IPS-11a (cell line): ENCODE results near the gene TBC1D9.

Experiments
- H3K4me3 ChIP-seq: one replicate; pipeline ENCODE4 v1.5.1; 2013; ENCODE audit warnings: low read depth, low read length, control low read depth

Gene TBC1D9

GRCh38 chr4:140628016-140628415 lies 128.2 kb downstream of the TBC1D9 start:
- H3K4me3 ChIP-seq, result no peak overlapping the region

- no peak overlapping the region for H3K4me3 ChIP-seq
Measured at GRCh38 chr4:140626661-140627376, 129.4 kb downstream of the TBC1D9 start.

GRCh38 chr4:140622333-140622958 lies 133.7 kb downstream of the TBC1D9 start:
- no peak overlapping the region for H3K4me3 ChIP-seq

- no peak overlapping the region for H3K4me3 ChIP-seq
Measured at GRCh38 chr4:140621161-140621560, 135.0 kb downstream of the TBC1D9 start.

- H3K4me3 ChIP-seq, result no peak overlapping the region
Measured at GRCh38 chr4:140617499-140618248, 138.5 kb downstream of the TBC1D9 start.

- H3K4me3 ChIP-seq, result no peak overlapping the region
Measured at GRCh38 chr4:140615451-140615850, 140.7 kb downstream of the TBC1D9 start.

DNA sequence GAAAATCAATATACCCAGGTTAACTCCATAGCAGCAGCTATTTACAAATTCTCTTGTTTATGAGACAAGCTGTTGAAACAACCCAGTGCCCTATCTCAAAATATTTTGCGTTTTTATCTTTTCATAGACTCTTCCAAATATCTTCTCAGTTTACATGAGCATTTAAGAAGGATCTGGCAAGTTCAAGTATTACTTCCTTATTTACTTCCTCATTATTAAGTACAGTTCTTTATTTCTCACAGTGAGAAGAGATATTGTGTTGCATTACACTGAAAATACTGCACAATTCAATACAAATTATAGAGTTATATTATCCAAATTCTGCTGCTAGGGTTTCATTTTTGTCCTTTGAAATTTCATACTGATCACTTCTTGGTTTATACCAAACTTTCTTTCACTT lies 143.8 kb downstream of the TBC1D9 start:
- H3K4me3 ChIP-seq, result no peak overlapping the region

- H3K4me3 ChIP-seq, result no peak overlapping the region
Measured at GRCh38 chr4:140611854-140612253, 144.3 kb downstream of the TBC1D9 start.

DNA sequence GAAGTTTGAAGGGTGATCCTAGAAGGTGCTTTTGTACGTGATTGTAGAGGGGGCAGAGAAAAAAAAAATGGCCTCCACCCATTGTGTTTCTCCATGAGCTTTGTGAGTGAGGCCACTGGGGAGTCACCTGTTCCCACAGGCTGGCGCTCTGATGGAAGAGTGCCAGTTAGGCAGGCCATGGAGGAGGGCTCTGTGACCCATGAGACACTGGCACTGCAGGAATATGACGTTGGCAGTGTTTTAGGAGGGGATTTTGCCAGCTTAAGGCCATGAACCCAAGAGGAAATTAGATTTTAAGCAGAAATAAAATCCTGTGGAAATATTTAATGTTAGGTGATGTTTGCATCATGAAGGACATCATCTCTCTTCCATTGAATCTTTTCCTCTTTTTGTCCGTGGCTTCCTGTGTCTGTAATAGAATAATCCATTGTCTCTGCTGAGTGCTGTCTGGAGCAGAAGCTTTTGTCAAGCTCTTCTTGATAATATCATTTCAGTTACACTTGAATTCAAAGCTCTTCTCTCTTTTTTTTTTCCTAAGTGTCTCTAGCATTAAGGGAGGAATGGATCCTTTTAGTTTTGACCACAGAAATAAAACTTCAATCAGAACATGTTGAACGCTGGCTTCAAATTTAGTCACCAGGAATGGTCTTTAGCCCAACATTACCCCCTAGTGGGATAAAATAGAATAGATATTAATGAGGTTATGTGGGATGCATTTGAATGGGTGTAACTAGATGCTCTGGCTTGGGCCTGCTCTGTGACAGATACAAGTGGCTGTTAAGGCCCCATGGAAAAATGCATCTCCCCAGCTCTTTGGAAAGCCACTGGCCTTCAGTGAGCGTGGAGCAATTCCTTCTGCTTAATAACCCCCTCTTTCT lies 146.4 kb downstream of the TBC1D9 start:
- H3K4me3 ChIP-seq, result no peak overlapping the region

DNA sequence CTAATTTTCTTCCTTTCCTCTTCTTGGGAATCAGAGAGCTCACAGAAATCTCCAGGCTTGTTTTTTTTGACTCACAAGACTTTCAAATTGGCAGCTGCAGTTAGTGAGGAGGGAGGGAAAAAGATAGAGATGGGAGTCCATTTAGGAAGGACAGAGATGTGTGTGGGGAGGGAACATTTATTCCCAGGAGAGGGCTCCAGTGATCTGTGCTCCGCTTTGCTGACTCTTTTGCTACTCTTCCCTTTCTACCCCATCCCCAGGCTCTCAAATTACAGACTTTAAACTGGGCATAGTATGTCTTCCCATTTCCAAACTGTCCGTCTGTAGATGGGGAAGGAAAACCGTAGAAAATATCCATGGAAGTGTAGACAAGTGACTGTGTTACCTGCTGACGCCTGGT lies 148.3 kb downstream of the TBC1D9 start:
- no peak overlapping the region for H3K4me3 ChIP-seq

- no peak overlapping the region for H3K4me3 ChIP-seq
Measured at GRCh38 chr4:140604544-140604943, 151.6 kb downstream of the TBC1D9 start.

DNA sequence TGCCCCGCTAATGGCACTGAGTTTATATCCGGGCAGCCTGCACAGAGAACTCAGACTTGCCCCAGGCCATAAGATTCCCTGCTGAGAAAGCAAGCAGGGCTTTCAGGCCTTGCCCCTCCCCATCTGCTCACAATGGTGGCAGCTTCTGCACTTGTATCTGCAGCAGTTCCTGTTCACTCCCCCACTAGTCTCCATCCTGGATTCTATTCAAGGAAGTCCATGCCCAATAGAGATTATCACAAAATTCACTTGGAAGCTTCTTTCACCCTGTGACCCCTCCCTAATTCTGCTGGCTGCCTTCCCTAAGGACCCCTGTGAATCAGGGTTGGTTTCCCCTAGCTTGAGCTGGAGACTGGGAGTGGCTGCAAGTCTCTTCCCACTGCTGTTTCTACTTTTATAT lies 152.9 kb downstream of the TBC1D9 start:
- no peak overlapping the region for H3K4me3 ChIP-seq

DNA sequence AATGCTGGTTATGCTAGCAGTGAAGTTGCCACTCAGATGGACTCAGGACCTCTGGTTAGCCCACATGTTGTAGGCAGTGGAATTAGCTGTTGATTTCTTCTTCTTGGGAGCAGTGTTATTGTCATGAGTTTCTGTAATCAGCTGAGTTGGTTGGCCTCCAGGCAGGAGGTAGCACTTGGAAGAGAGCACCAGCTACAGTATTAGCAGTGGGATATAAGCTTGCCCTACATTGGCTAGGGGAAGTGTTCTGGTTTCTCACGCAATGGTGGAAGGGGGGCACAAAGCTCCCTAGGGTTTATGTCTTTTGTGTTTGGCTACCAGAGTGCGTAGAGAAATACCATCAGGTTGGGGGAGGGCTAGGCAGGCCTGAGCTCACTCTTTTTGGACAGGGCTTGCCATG lies 153.5 kb downstream of the TBC1D9 start:
- no peak overlapping the region for H3K4me3 ChIP-seq

GRCh38 chr4:140600408-140600807 lies 155.8 kb downstream of the TBC1D9 start:
- H3K4me3 ChIP-seq, result no peak overlapping the region

- H3K4me3 ChIP-seq, result no peak overlapping the region
Measured at GRCh38 chr4:140595065-140595464, 161.1 kb downstream of the TBC1D9 start.

DNA sequence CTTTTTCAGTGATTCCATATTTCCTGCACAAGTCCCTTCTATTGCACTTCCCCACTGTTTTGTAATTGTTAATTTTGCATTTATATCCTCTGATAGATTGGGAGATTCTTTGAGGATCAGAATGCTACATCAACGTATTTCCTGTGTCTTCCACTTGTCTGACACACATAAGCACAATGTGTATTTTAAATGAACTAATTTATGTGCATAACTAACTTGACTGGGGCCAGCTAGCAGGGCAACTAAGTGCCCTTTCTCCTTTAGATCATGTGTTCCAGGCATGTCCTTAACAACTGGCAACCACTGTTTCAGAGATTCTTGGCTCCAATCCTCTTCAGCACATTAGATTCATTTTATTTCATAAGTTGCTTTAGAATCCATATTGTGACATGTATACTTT lies 171.7 kb downstream of the TBC1D9 start:
- H3K4me3 ChIP-seq, result no peak overlapping the region

DNA sequence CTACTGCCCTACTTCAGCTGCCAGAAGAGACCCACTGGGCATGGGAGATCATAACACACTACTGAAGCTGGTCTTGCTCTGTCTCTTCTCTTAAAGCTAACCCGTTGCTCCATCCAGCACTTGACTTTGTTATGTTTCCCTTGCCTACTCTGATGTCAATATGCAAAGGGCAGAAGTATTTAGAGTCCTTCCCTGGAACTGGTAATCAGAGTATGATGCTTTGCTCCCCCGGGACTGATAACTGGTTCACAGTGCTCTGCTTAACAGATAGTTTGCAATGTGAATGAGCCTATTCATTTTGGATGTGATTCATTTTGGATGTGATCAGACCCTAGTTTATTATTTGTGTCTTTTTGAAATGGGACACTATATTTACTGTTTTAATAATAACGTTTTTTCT lies 175.1 kb downstream of the TBC1D9 start:
- no peak overlapping the region for H3K4me3 ChIP-seq

DNA sequence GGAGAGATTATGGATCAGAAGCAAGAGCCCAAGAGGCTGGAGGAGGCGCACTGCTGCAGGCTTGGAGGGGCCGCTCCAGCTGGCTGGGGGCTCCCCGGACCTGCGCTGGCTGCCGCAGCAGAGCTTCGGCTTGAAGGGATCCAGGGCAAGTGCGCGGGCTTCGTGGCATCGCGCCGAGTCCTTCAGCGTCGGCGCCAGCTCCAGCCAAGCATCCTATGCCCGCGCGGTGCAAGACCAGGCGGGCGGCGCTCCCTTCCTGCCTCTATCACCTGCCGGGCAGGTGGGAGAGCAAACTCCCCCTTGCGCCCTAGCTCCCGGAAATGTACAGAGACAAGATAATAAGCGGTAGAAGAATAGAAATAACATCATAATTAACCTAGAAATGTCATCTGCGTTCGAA lies 176.9 kb downstream of the TBC1D9 start:
- H3K4me3 ChIP-seq, result no peak overlapping the region

GRCh38 chr4:140575489-140575888 lies 180.7 kb downstream of the TBC1D9 start:
- H3K4me3 ChIP-seq, result no peak overlapping the region

DNA sequence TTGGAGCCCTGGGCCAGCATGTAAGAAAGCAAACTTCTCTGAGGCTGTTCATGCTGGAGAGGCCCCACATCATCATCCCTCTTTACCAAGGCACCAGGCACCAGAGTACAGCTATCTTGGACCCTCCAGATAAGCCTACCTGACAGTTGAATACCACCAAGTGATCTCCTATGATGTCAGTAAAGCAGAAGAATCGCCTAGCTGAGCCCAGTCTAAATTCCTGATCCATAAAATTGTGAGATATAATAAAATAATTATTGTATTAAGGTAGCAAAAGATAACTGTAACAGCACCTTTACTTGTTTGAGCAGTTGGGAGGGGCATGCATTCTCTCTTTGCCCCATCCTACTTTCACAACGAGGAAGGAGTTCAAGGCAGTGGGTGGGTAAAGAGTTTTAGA lies 184.6 kb downstream of the TBC1D9 start:
- no peak overlapping the region for H3K4me3 ChIP-seq
